AG09319 (cell line): ENCODE measurements around the gene DCAF5.

Experiments used
- DNase-seq: peaks from one replicate; pipeline ENCODE4 v3.0.0-alpha.2; 2010; ENCODE audit warnings: low read depth; ENCODE audit errors: extremely low read depth
- TF ChIP-seq, protein P1 (sequence below): IDR thresholded peaks from 2 replicates; pipeline ENCODE4 v1.5.1; 2011; ENCODE audit warnings: low read depth, mild to moderate bottlenecking, inconsistent platforms, low read length, moderate library complexity

The DCAF5 gene

DNA sequence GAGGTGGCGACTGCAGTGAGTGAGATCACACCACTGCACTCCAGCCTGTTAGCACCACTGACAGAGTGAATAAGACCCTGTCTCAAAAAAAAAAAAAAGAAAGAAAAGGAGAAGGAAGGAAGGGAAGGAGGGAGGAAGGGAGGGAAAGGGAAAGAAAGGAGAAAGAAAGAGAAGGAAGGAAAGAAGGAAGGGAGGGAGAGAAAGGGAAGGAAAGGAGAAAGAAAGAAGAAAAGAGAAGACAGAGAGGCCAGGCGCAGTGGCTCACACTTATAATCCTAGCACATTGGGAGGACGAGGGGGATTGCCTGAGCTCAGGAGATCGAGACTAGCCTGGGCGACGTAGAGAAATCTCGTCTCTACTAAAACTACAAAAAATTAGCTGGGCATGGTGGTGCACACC is 13.2 kb downstream of the DCAF5 start:
- DNase-seq = no peak
- TF ChIP-seq, protein P1, sequence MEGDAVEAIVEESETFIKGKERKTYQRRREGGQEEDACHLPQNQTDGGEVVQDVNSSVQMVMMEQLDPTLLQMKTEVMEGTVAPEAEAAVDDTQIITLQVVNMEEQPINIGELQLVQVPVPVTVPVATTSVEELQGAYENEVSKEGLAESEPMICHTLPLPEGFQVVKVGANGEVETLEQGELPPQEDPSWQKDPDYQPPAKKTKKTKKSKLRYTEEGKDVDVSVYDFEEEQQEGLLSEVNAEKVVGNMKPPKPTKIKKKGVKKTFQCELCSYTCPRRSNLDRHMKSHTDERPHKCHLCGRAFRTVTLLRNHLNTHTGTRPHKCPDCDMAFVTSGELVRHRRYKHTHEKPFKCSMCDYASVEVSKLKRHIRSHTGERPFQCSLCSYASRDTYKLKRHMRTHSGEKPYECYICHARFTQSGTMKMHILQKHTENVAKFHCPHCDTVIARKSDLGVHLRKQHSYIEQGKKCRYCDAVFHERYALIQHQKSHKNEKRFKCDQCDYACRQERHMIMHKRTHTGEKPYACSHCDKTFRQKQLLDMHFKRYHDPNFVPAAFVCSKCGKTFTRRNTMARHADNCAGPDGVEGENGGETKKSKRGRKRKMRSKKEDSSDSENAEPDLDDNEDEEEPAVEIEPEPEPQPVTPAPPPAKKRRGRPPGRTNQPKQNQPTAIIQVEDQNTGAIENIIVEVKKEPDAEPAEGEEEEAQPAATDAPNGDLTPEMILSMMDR = no peak

DNA sequence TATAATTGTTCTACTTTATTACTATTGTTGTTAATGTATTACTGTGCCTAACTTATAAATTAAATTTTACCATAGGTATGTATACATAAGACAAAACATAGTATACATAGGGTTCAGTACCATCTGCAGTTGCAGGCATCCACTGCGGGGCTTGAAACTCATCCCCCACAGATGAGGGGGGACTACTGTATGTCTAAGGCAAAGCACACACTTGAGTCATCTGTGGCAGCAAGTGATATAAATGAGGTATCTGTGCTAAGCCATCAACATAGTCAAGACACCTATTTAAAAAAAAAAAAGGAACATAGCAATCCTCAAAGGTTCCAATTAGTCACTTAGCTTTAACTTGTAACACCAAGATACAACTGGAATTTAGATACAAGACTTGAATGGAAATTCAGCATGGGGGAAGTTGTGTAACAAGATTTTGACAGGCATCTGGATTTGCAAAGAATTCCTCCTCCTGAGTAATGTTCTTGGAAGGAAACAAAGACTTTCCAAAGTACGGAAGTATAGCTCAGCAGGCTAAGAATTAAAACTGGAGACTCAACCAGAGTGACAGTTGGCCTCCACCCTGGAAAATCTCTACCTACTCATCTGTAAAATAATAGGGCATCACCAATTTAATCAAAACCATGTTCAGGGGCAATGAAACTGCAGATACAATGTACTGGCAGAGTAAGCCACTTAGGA is 14.9 kb downstream of the DCAF5 start:
- peak; percentile 41 for DNase-seq
- TF ChIP-seq, protein P1 = no peak

DNA sequence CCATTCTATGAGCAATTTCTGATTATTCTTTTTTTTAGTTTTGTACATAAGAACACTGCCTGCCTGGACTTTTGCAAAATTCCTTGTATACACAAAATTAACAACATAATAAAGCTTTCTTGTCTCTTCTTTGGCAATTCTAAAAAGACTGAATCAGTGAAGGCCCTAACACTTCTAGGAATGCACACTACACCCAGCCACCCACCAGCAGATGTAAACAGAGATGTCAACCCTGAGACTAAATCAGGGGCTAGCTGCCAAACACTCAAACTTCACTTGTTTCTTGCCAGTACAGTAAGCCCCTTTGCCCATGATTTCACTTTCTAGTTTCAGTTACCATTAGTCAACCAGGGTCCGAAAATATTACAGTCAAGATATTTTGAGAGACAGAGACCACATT is 15.5 kb downstream of the DCAF5 start:
- TF ChIP-seq, protein P1 = no peak
- no peak for DNase-seq

DNA sequence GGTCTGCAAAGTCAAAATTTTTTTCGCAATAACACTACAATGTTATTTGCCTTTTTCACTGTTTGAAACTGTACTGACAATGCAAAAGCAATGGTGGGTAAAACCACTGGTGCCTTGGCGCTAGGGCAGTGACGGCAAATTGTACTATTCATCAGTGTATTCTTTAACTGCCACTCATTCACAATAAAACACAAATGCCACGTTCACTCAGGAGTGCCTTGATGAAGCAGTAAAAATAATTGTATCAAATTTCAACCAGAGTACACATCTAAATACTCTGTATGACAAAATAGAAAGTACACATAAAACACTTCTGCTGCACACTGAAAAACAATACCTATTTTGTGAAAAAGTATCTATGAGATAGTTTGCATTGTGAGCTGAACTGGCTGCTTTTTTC is 17.8 kb downstream of the DCAF5 start:
- no peak for DNase-seq
- TF ChIP-seq, protein P1 = no peak

DNA sequence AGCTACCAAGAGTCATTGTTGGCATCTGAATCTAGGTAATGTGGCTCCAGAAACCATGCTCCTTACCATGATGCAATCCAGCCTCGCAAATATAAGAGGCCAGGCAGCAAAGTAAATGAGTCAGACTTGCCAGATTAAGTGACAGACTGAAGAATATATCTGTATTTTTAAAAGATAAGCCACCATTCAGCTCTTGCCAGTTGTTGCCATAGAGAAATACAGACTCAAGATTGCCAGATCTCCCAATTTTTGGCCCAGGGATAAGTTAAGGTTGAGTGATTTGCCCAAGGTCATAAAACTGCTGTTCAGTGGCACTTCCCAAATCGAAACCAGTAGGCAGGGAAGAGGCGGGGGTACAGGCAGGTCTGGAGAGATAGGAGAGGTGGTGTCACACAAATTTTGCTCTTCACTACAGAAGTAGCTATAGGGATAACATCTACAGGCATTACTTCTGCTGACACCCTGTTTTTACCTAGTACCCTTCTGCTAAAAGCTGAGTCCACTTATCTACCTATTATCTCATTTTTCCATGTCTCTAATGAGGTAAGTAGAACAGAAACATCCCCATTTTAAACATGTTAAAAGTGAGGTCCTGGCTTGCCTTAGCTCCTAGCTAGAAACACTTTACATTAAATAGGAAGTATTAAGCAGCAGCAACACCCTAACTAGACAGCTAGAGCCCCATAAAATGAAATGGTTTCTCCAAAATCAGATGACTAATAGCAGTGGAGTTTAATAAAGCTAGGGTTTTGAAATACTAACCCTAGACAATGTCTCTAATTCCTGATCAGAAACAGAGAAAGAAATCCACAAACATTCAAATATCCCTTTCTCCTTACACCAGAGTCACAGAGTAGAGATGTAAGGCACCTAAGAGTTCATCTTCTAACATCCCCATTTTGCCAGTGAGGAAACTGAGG is 19.5 kb downstream of the DCAF5 start:
- no peak for DNase-seq
- TF ChIP-seq, protein P1 = no peak

DNA sequence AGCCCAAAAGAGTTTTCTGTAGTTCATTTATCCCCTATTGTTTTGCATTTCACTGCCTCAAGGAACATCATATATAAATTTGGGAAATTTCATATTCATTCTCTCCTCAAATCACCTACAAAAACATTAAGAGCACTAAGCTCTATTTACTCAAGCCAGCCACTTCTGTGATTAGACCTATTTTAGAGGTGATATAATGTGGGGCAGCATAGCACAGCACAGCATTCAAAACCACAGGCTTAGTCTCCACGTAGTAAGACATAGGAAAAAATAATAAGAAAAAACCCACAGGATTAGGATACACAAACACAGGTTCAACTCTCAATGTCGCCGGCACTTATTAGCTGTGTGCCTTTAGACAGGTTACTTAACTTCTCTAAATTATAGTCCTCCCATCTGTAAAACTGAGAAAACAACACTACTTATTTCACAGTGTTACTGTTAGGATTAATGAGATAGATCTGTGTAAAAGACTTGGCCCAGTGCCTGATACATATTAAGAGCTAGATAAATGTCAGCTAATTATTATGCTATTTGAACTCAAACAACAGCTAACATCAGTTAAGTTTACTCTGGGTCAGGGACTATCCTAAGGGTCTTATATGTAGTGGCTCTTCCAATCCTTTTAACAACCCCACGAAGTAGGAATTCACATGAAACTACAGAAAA is 20.3 kb downstream of the DCAF5 start:
- TF ChIP-seq, protein P1 = no peak
- DNase-seq = no peak

DNA sequence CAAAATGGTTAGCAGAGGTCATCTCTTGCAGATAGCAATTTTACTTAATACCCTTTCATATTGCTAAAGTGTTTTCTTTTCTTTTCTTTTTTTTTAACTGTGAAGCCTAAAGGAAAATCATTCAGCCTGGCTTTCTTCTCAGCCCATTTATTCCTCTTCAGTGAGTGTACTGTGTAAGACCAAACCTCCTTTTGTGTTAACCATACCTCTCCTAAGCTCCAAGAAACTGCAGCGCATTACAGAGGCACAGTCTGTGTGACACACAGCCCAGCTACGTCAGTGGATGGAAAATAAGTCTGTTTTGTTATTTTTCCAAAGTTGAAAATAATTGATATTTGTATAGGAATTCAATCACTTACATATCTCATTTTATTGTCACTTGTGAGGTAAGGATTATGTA is 21.7 kb downstream of the DCAF5 start:
- DNase-seq = no peak
- TF ChIP-seq, protein P1 = no peak
